ENCODE results near the gene DIAPH3. TPM values are rescaled to one million over a fixed set of nuclear protein-coding genes. Genes with fewer than 3 reads are reported as not detected.

Gene DIAPH3
- total RNA-seq, 1 donor, result 30.7 TPM

DNA sequence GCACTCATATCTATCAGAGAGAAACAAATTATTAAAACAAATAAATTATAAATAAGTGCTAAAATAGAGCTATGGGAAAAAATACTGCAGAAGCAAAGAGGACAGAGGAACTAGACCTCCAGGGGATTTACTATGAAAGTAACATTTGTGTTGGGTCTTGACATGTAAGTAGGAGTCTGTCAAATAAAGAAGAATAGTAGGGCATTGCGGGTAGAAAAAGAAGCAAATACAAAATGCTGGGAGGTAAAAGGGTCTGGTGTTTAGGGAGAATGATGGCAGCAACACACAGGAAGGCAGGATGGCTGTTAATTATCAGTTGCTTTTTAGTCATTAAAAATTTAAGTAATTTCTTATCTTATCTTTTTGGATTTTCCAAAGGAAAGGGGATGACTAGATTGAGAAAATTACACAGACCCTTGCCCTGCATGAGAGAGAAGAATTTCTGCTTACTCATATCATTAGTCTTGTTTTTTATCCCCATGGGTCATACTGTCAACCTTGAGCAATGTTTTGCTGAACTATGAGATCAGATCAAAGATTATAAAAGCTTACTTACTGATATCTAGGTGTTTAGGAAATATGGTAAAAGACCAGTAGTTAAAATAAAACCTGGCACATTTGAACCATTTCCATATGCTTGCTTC lies 472.7 kb downstream of the DIAPH3 start:
- TF ChIP-seq CTCF (IDR thresholded peaks at IDR 0.05; ENCODE audit: insufficient read depth, low read depth, low read length), result no peak
- H3K4me3 ChIP-seq (ENCODE audit: low read depth, low read length), result no peak overlapping the region
- peak; percentile 83 for DNase-seq (ENCODE audit: low read depth)

- no peak overlapping the region for H3K4me3 ChIP-seq (ENCODE audit: low read depth, low read length)
- no peak for DNase-seq (ENCODE audit: low read depth)
- TF ChIP-seq CTCF (IDR thresholded peaks at IDR 0.05; ENCODE audit: insufficient read depth, low read depth, low read length), result no peak
Observed at GRCh38 chr13:59689057-59689456, 474.7 kb downstream of the DIAPH3 start.

DNA sequence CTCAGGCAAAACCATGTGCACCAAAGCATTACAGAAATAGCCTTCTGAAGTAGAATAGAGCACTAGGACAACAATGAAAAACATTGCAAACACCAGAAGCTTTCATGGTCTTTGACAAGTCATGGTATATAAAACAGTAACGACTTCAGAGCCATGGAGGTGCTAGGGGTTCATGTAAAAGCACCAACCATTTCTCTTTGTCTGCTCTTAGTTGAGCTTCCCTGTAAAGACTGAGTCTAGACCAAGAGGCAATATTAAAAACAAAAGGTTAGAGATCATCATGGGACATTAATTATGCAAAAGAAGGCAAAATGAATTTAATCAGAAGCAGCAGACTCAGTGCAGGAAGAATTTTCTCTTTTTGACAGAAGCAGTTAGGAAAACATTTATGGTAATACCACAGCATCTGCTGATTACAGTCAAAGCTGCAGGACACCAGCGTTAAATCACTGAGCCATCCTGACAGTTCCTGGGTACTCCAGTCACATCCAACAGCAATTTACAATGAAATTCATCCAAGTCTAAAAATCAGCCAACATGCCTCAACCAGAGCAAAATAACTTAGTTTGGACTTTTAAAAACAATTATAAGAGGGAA lies 476.8 kb downstream of the DIAPH3 start:
- H3K4me3 ChIP-seq (ENCODE audit: low read depth, low read length), result no peak overlapping the region
- DNase-seq (ENCODE audit: low read depth), result peak; percentile 6
- TF ChIP-seq CTCF (IDR thresholded peaks at IDR 0.05; ENCODE audit: insufficient read depth, low read depth, low read length), result no peak

DNA sequence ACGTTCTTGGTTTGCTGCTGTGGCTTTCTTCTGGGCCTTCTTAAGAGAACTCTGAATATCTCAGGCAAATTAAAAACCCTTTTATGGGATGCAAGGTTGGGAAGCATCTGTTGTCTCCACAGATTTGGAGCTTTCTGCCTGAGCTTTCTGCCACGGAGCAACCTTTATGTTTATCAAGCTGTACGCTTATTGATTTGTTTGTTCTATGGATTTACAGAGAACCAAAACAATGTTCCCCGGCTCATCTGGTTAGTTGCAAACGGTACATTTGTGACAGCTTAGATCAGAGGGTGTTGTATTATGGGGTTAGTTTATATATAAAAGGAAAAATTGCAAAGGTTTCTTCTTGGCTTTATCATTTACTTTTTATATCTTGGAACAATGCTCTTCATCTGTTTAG lies 479.6 kb downstream of the DIAPH3 start:
- H3K4me3 ChIP-seq (ENCODE audit: low read depth, low read length), result no peak overlapping the region
- no peak for TF ChIP-seq CTCF (IDR thresholded peaks at IDR 0.05; ENCODE audit: insufficient read depth, low read depth, low read length)
- no peak for DNase-seq (ENCODE audit: low read depth)

- no peak overlapping the region for H3K4me3 ChIP-seq (ENCODE audit: low read depth, low read length)
- no peak for TF ChIP-seq CTCF (IDR thresholded peaks at IDR 0.05; ENCODE audit: insufficient read depth, low read depth, low read length)
- DNase-seq (ENCODE audit: low read depth), result peak; percentile 7
Observed at GRCh38 chr13:59681636-59682311, 482.0 kb downstream of the DIAPH3 start.

DNA sequence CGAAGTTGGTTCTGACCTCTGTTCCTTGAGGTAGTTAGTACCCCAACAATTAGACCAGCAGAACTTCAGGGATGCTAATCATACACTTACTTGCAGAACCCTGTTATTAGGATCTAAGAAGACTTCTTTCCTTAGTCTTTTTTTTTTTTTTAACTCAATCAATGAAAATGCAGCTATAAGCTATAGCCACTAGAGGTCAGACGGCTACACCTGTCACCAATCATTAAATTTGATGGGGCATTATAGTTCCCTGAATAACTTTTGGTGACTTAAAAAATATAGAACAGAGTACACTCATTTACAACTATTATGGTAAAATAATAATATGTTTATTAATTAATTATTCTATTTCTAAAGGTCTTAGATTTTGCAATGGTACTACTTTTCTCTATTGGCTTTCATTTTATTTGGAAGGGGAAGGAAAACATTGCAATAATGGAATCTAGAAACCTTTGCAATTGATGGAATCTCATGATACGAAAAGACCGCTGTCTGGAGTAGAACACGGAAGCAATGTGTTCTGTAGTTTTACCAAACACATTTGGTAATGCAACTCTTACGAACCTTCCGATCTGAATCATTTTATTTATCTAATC lies 483.2 kb downstream of the DIAPH3 start:
- no peak overlapping the region for H3K4me3 ChIP-seq (ENCODE audit: low read depth, low read length)
- TF ChIP-seq CTCF (IDR thresholded peaks at IDR 0.05; ENCODE audit: insufficient read depth, low read depth, low read length), result peak; percentile 74
- DNase-seq (ENCODE audit: low read depth), result peak; percentile 30
